ENCODE results near the gene CBFA2T2.
"Not testable (repeated sequence)": the region's sequence is repeated elsewhere in the genome, so short reads cannot be mapped to it uniquely, and the experiment has no call there.

Gene CBFA2T2

DNA sequence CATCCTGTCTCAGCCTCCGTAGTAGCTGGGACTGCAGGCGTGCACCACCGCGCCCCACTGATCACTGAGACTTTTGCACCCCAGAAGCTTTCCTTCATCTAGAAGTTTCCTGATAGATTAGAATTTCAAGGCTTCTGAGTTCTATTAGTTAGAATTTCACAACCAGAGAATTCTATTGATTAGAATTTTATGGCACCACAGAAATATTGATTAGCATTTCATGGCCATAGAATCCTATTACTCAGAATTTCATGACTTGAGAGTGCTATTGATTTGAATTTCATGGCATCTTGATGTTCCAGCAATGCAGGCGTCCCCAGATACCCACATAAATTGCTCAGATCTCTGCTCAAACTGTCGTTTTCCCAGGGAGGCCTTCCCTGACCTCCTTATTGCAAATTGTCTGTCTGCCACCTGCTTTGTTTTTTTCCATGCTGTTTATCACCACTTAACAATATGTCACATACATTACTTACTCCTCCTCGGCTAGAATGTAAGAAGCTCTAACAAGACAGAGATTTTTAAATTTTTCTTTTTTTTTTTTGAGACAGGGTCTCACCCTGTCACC lies 16.9 kb upstream of the CBFA2T2 start:
- DNase-seq, result no peak

DNA sequence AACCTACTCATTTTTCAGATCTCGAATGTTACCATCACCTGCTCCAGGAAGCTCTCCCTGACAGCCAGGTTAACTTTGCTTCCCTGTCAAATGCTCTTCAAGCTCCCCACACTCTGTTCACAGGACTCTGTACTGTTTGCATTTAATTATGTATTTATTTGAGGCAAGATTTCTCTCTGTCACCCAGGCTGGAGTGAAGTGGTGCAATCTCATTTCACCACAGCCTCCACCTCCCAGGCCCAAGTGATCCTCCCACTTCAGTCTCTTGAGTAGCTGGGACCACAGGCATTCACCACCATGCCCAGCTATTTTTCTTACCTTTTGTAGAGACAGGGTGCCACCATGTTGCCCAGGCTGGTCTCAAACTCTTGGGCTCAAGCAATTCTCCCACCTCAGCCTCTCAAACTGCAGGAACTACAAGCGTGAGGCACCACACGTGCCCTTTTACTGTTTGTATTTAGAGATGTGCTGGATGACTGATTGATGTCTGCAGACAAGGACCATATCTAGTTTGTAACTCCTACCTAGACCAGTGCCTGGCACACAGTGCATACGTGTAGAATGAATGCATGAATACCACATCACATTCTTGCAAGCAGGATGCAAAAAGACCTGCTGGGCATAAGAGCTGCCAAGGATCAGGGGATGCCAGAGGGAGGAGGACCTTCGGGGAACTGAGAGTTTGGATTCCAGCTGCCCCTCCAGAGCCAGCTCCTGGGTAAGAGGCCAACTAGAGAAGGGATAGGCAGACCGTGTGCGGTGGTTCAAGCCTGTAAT lies 15.6 kb upstream of the CBFA2T2 start:
- peak; percentile 40 for DNase-seq

- peak; percentile 15 for DNase-seq
Observed at GRCh38 chr20:33474963-33475362, 14.9 kb upstream of the CBFA2T2 start.

DNA sequence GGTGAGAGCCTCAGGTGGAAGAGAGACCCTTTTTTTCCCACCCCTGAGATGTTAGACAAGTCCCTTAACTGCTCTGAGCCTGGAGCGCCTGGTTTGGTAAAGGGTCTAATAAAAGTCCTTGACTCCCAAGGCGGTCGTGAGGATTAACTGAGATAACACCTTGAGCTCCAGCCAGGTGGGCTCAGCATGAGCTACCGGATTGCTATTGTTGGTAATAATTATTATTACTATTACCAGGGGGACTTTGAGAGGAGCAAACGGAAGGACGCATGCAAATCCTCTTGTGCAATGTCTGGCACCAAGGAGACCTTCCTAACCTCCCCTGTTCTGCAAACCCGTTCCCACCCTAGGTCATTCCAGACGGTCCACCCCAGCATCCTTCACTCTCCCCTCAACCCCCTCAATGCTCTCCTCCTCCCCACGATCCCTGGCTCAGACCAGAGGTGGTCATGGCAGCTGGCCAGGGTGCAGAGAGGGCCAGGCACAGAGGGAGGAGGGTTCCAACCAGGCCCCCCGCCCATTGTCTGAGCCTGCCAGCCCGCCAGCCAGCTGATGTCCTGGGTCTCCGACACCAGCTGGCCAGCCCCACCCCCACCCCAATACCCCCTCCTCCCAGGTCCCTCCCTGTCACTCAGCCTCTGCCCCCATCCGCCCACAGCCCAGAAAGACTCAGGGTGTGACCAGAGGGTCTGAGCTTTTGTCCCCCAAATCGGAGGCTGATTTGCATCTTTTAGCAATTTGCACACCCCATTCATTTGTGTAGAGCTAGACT lies 14.3 kb upstream of the CBFA2T2 start:
- DNase-seq, result peak; percentile 73

GRCh38 chr20:33477386-33478234 lies 12.3 kb upstream of the CBFA2T2 start:
- peak; percentile 99 for DNase-seq

DNA sequence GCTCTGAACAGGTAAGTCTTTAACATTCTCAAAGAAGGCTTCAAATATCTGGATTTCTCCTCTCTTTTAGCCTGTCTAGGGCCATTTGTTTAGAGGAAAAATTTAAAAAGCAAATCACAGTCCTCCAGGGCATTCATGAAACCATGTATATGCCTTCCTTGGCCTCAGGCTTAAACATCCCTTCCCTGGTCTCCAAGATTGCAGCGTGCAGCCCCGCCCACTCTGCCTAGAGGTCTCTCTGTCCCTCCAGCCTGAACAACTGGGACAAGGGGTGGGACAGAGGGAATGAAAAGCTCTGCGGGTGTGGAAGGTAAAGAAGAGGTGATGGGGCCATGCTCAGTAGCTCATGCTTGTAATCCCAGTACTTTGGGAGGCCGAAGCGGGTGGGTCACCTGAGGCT lies 9.8 kb upstream of the CBFA2T2 start:
- no peak for DNase-seq

DNA sequence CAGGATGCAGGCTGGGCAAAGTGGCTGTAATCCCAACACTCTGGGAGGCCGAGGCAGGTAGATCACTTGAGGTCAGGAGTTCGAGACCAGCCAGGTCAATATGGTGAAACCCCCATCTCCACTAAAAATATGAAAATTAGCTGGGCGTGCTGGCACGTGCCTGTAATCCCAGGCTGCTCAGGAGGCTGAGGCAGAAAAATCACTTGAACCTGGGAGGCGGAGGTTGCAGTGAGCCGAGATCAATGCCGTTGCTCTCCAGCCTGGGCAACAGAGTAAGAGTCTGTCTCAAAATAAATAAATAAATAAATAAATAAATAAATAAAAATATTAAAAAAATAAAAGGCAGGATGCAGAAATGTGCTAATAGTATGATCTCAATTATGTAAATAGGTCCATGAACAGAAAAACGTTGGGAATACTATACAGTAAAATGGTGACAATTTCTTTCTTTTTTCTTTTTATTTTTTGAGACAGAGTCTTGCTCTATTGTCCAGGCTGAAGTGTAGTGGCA lies 8.4 kb upstream of the CBFA2T2 start:
- no peak for DNase-seq

DNA sequence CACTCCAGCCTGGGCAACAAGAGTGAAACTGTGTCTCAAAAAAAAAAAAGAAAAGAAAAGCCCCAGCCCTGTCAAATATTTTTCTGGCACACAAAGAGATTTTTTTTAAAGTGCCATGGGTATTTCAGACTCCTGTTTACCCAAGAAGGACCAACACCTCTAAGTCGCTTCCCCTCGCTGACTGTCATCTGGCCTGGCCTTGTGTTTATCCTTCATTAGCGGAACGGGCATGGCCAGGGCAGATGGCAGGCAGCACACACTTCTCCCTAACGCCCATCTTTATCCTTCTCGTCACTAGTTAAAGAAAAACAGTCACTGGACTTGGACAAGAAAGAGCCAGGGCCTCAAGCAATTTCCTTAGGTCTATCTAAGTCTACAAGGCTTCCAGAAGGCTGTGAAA lies 7.3 kb upstream of the CBFA2T2 start:
- DNase-seq, result peak; percentile 13

DNA sequence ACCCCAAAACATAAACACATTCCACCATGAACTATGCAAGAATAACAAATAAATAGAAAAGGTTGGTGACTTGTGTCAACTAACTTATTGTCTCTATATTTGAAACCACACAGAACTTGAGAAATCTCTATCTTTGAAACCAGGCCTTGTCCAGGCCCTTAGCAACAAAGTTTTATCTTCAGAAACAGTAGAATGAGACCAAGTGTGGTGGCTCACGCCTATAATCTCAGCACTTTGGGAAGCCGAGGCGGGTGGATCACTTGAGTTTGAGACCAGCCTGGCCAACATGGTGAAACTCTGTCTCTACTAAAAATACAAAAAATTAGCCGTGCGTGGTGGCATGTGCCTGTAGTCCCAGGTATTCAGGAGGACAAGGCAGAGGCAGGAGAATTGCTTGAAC lies 6.7 kb upstream of the CBFA2T2 start:
- DNase-seq, result not testable (repeated sequence)

GRCh38 chr20:33488201-33488600 lies 1.7 kb upstream of the CBFA2T2 start:
- DNase-seq, result no peak

DNA sequence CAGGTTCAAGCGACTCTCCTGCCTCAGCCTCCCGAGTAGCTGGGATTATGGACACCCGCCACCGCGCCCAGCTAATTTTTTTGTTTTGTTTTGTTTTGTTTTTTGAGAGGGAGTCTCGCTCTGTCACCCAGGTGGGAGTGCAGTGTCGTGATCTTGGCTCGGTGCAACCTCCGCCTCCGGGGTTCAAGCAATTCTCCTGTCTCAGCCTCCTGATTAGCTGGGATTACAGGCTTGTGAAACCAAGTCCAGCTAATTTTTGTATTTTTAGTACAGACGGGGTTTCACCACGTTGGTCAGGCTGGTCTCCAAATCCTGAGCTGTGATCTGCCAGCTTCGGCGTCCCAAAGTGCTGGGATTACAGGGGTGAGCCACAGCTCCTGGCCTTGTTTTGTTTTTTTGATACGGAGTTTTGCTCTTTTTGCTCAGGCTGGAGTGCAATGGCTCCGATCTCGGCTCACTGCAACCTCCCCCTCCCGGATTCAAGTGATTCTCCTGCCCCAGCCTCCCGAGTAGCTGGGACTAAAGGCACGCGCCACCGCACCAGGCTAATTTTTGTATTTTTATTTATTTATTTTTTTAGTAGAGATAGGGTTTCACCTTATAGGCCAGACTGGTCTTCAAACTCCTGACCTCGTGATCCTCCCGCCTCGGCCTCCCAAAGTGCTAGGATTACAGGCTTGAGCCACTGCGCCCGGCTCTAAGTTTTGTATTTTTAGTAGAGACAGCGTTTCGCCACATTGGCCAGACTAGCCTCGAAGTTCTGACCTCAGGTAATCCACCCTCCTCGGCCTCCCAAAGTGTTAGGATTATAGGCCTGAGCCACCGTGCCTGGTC lies 1.0 kb upstream of the CBFA2T2 start:
- not testable (repeated sequence) for DNase-seq

GRCh38 chr20:33489495-33490022 lies 337 bp upstream of the CBFA2T2 start:
- DNase-seq, result peak; percentile 97

GRCh38 chr20:33490934-33491656 lies 1.2 kb downstream of the CBFA2T2 start:
- no peak for DNase-seq

GRCh38 chr20:33493076-33493766 lies 3.3 kb downstream of the CBFA2T2 start:
- DNase-seq, result no peak

DNA sequence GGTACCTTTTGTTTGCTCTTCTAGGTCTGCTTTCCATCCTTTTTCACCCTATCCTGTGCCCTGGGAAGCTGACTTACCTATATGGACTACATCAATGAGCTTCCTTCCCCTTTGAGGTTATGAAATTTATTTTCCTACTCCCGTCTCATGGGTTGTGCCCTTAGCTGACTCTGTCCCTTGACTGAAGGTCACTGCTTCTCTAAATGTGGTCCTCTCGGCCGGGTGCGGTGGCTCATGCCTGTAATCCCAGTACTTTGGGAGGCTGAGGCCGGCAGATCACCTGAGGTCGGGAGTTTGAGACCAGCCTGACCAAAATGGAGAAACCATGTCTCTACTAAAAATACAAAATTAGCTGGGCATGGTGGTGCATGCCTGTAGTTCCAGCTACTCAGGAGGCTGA lies 6.9 kb downstream of the CBFA2T2 start:
- DNase-seq, result not testable (repeated sequence)

- DNase-seq, result no peak
Observed at GRCh38 chr20:33499355-33499754, 9.5 kb downstream of the CBFA2T2 start.

DNA sequence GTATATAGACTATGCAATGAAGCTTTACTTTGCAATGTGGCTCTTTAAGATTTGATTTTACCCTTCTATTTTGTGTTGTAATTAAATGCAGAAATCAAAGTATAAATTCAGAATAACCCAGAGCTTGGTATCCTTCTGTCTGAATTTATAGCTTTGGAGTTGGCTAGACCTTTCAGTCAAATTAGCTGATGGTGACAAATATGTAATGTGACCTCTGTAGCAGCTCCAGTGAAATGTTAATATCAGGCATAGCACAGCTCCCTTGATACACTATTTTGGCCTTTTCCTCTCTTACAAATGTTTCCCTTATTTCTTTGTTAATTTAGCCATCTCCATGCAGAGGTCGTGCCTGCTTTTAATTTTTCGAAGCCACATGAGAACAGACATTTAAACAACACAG lies 11.1 kb downstream of the CBFA2T2 start:
- DNase-seq, result no peak

DNA sequence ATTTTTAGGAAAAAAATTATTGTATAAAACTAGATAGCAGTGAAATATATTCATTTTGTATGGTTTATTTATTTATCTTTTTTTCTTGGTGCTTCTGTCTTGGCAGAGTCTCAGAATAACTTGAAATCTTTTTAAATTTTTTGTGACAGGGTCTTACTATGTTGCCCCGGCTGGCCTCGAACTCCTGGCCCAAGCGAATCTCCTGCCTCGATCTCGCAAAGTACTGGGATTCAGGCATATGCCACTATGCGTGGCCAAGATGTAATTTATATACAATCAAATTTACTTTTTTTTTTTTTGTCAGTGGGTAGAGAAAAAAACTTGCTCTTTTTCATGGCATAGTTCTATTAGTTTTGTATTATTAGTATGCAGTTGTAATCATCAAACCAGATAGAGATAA lies 13.7 kb downstream of the CBFA2T2 start:
- DNase-seq, result no peak

DNA sequence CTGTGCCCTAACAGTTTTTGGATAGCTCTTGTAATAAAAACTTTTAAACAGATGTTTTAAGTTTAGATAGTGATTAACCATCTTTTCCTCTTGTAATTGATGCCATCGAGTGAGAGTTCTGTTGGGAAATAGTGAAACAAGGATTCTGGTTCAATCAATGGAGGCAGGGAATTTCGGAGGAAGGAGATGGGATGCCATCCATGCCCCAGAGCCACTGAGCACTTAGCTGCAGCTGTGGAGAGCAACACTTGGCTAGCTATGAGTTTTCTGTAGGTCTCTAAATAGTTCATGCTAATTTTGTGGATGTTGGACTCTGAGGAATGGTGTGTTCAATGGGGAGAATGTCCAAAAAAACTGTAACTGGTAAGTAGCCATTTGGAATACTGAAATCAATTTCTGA lies 16.7 kb downstream of the CBFA2T2 start:
- DNase-seq, result no peak

DNA sequence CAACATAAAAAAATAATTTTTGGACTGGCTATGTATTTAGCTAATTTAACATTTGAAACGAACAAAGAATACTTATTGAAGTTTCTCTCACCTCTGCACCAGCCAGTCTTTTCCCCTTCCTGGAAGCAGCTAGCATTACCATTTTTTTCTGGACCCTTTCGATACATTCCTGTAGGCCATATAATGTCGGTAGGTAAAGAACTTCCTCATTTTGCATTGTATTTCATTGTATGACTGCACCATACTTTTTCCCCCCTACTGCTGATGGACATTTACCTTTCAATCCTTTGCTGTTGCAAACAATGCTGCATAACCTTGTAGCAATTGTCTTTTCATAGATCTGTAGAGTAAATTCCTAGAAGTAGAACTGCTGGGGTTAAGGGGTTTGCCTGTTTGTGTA lies 17.6 kb downstream of the CBFA2T2 start:
- no peak for DNase-seq

All from DMS153 (cell line).